HUES64 (cell line): ENCODE data around the gene WDR48.
A peak's percentile ranks its signal among the peaks of the same experiment; 100 is the strongest.

Experiments
- H3K27ac ChIP-seq: 2 replicates; pipeline ENCODE4 v1.7.0; 2013; ENCODE audit warnings: low read depth, low read length, inconsistent platforms
- H3K27me3 ChIP-seq: 2 replicates; pipeline ENCODE4 v1.6.1; 2013; ENCODE audit warnings: mild to moderate bottlenecking, low read length; ENCODE audit not compliant: insufficient read depth
- H3K36me3 ChIP-seq: 2 replicates; pipeline ENCODE4 v1.6.1; 2013; ENCODE audit warnings: mild to moderate bottlenecking, low read length; ENCODE audit not compliant: insufficient read depth
- H3K4me1 ChIP-seq: 2 replicates; pipeline ENCODE4 v1.6.1; 2013; ENCODE audit warnings: mild to moderate bottlenecking, low read length, moderate library complexity; ENCODE audit not compliant: insufficient read depth
- H3K4me3 ChIP-seq: 2 replicates; pipeline ENCODE4 v1.5.1; 2013; ENCODE audit warnings: mild to moderate bottlenecking, low read length, moderate library complexity
- H3K9ac ChIP-seq: 2 replicates; pipeline ENCODE4 v1.6.1; 2013; ENCODE audit warnings: mild to moderate bottlenecking, low read depth, low read length
- H3K9me3 ChIP-seq: 2 replicates; pipeline ENCODE4 v1.6.1; 2013; ENCODE audit warnings: low read depth, low read length; ENCODE audit not compliant: insufficient read depth
- WGBS: fragments of 150-250, 120-280 bp; methylation state at CpG from one replicate; pipeline ENCODE4 v1.1.7; 2013; ENCODE audit warnings: missing lambda C conversion rate; 5-methylcytosine and 5-hydroxymethylcytosine counted together

WDR48 gene

DNA sequence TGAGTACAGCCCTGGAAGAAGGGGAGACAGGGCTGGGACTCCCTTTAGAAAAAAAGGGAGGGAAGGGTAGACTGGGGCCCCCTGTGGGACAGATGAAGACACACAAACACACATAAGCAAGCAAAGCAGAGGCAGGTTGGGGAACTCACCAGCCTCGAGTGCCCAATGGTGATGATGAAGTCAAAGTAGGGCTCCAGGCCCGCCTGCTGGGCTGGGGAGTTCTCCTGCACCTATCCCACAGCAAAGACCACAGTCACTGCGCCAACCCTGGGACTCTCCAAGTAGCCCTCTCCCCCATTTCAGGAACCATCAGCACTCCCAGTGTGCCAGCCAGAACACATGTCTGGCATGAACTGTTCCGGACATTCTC is 51.5 kb downstream of the WDR48 start:
- no peak overlapping the region for H3K9ac ChIP-seq
- no peak overlapping the region for H3K4me3 ChIP-seq
- no peak overlapping the region for H3K27ac ChIP-seq
- 82% methylated on average over 4 of the region's 4 CpGs for WGBS
- no peaks in the 10 kb centered on the region for H3K9me3 ChIP-seq
- peaks cover 14% of the 10 kb centered on the region for H3K36me3 ChIP-seq
- peaks cover 3% of the 10 kb centered on the region; the same call in 1 of the 2 replicates for H3K4me1 ChIP-seq
- peaks cover 7% of the 10 kb centered on the region; the same call in 1 of the 2 replicates for H3K27me3 ChIP-seq

GRCh38 chr3:39103791-39104552 is 52.2 kb downstream of the WDR48 start:
- Histone ChIP-seq H3K27me3 (peaks cover 12% of the 10 kb centered on the region; the same call in 1 of the 2 replicates), H3K9ac (no peak overlapping the region), H3K27ac (no peak overlapping the region)

DNA sequence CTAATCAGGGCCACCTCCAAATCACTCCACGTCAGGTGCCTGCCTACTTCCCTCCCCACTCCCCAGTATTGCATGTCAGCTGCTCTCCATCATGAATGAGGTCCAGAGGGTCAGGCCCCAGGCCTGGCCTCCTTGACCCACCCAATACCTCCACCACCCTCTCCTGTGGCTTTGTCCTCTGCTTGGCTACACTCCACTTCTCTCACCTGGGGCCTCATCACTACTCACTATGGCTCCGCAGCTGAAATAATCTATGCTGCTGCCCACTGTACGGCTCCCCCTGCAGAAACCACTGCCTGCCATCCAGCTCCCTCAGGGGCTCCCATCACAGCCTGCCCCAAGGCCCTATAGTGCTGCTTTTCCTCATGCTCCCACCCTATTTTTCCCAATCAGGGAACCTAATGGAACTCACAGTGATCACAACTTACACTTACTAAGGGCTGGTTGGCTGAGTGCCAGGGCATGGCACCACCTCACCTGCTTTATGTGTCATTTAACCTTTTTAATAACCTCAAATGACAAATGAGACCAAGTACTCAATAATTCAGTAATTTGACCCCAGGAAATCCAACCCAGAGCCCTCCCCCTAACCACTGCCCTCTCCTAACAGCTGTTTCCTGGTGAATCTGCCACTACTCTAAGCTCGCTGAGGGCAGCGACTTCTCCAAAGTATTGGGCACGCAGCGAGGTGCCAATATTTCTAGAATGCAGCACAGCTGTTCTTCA is 53.3 kb downstream of the WDR48 start:
- Histone ChIP-seq H3K9ac (no peak overlapping the region), H3K9me3 (no peaks in the 10 kb centered on the region), H3K4me1 (peaks cover 4% of the 10 kb centered on the region; the same call in 1 of the 2 replicates), H3K27me3 (peaks cover 12% of the 10 kb centered on the region; the same call in 1 of the 2 replicates), H3K4me3 (no peak overlapping the region), H3K27ac (no peak overlapping the region), H3K36me3 (no peaks in the 10 kb centered on the region; the same call in 1 of the 2 replicates)
- WGBS, result 89% methylated on average over 7 of the region's 7 CpGs

More at GRCh38 chr3:39103791-39104552, 52.2 kb downstream of the WDR48 start:
- H3K36me3 ChIP-seq, result peaks cover 7% of the 10 kb centered on the region
- H3K9me3 ChIP-seq, result no peaks in the 10 kb centered on the region
- 90% methylated on average over 6 of the region's 6 CpGs for WGBS
- no peak overlapping the region for H3K4me3 ChIP-seq
- peaks cover 4% of the 10 kb centered on the region; the same call in 1 of the 2 replicates for H3K4me1 ChIP-seq

DNA sequence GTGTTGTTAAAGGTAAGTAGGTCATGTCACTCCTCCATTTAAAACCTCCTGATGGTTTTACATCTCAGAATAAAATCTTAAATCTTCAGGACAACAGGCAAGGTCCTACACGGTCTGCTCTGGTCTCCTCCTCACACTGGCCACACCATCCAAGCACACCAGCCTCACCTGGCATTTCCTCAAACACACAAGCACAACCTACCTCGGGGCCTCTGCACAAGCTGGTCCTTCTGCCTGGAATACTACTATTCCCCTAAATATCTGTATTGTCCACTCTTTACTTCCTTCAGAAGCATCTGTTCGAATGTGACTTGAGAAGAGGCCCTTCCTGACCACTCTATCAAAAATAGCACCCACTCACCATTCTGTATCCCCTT is 53.9 kb downstream of the WDR48 start:
- Histone ChIP-seq H3K27ac (no peak overlapping the region), H3K9me3 (no peaks in the 10 kb centered on the region), H3K36me3 (no peaks in the 10 kb centered on the region; the same call in 1 of the 2 replicates), H3K4me3 (peak overlapping the region; percentile 88; the same call in 1 of the 2 replicates), H3K4me1 (peaks cover 4% of the 10 kb centered on the region; the same call in 1 of the 2 replicates), H3K27me3 (peaks cover 12% of the 10 kb centered on the region; the same call in 1 of the 2 replicates), H3K9ac (no peak overlapping the region)
- WGBS, result 89% methylated on average over 3 of the region's 3 CpGs

DNA sequence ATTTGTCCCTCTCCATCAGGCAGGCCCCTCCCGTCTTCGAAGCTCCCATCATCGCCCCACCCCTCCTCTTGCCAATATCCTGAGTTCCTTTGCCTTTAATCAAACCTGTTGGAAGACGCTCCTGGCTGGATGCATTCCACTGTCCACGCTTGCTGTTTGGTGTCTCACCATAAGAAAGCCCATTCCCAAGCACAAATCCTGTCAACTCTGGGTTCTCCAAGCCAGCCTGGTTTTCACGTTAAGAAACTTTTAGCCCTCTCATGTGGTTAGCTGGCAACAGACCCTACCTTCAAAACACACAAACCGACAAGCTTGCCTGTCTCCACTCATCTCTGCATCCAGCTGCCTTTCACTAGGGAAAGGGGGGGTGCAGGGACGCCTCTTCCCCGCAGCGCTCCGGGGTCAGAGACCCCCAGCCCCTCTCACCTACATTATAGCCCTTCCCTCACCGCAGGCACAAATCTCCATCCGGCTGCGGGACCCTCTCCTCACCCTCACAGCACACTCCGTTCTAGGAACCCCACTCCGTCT is 54.5 kb downstream of the WDR48 start:
- Histone ChIP-seq H3K9ac (peak overlapping the region; percentile 77), H3K36me3 (no peaks in the 10 kb centered on the region; the same call in 1 of the 2 replicates), H3K27ac (no peak overlapping the region), H3K9me3 (no peaks in the 10 kb centered on the region), H3K4me1 (peaks cover 4% of the 10 kb centered on the region; the same call in 1 of the 2 replicates), H3K27me3 (peaks cover 12% of the 10 kb centered on the region; the same call in 1 of the 2 replicates), H3K4me3 (peak overlapping the region; percentile 88)
- WGBS, result 7% methylated on average over 16 of the region's 16 CpGs

DNA sequence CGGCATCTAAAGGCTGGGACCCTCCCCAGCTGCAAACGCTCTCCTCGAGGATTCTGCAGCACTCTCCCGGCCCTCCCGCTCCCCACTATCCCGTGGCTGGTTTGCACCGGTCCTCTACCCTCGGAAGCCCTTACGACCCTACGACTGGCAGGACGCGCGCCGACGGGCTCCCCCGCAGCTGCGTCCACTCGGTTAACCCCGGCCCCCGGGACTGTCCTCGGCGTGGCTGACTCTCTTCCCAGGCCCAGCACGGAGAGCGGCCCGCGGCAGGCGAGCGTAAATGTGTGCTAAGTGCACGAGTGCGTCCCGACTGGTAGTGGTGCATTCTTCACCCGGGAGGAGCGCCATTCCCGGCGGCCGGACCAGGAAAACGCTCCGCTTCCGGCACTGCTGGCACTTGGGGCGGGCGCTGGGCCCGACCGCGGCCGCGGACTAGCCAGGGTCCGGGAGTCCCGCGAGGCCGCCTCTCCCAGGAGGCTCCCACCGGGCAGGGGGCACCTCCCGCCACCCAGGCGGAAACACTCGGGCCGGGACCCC is 55.1 kb downstream of the WDR48 start:
- under 1% methylated on average over 55 of the region's 55 CpGs for WGBS
- H3K4me3 ChIP-seq, result peak overlapping the region; percentile 88

DNA sequence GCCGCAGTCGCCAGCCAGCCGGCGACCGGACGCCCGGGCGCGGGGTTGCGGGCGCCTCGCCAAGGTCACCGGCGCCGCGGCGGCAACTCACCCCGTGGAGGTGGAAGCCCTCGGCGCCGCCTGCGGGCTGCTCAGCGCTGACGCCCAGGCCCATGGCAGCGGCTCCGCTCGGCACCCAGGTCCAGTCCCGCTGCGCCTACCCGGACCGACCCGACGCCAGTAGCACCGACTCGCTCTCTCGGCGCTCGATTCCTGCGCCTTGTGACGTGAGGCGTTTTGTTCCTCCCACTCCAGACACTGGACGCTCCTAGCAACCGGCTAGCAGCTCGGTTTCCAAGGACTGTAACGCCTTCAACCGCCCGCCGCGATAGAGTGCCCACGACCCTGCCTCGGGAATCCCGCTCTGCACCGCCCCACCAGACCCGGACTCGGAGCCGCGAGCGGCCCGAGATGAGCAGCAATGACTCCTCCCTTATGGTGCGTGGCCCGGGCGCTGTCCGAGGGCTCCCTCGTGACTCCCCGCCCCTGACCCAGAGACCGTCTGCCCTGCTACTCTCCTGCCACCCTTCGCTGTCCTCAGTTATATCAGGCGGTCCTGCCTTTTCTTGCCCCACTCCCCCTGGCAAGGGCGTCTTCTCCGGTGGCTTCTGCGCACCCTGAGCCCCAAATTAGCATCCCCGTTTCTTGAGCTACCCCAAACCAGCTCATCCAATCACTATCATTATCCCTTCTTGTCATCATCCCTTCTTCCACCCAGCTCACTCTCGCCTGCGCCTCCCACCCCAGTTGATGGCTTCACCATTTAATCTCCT is 55.8 kb downstream of the WDR48 start, which contains the start of the genes GORASP1 and TTC21A:
TSS of gene GORASP1 (minus strand) at position 240 of the 812 bp plus-strand sequence. CDS start at position 154, 86 bp downstream.
TSS of gene TTC21A (plus strand) at position 293 of the 812 bp plus-strand sequence. CDS start at position 451, 158 bp downstream.
- Histone ChIP-seq H3K27ac (no peak within 1 kb of the TSS; the same call in 1 of the 2 replicates), H3K4me3 (peak within 1 kb of the TSS; percentile 88), H3K27me3 (peaks cover 12% of the 10 kb centered on the region; the same call in 1 of the 2 replicates), H3K9ac (peak within 1 kb of the TSS; percentile 77), H3K9me3 (no peaks in the 10 kb centered on the region), H3K4me1 (peaks cover 4% of the 10 kb centered on the region; the same call in 1 of the 2 replicates), H3K36me3 (no peaks in the 10 kb centered on the region)
- WGBS, result under 1% methylated on average over 74 of the region's 74 CpGs

More for the DNA sequence above, 55.1 kb downstream of the WDR48 start:
- H3K27me3 ChIP-seq, result peaks cover 12% of the 10 kb centered on the region; the same call in 1 of the 2 replicates
- peaks cover 4% of the 10 kb centered on the region; the same call in 1 of the 2 replicates for H3K4me1 ChIP-seq
- H3K36me3 ChIP-seq, result no peaks in the 10 kb centered on the region; the same call in 1 of the 2 replicates
- H3K27ac ChIP-seq, result no peak overlapping the region; the same call in 1 of the 2 replicates
- H3K9ac ChIP-seq, result peak overlapping the region; percentile 77
- H3K9me3 ChIP-seq, result no peaks in the 10 kb centered on the region

GRCh38 chr3:39108200-39108710 is 56.4 kb downstream of the WDR48 start:
- peaks cover 12% of the 10 kb centered on the region; the same call in 1 of the 2 replicates for H3K27me3 ChIP-seq
- peak overlapping the region; percentile 88 for H3K4me3 ChIP-seq
- H3K27ac ChIP-seq, result no peak overlapping the region
- peaks cover 4% of the 10 kb centered on the region; the same call in 1 of the 2 replicates for H3K4me1 ChIP-seq
- 65% methylated on average over 2 of the region's 2 CpGs for WGBS
- H3K9ac ChIP-seq, result peak overlapping the region; percentile 77; the same call in 1 of the 2 replicates
- H3K9me3 ChIP-seq, result no peaks in the 10 kb centered on the region
- no peaks in the 10 kb centered on the region for H3K36me3 ChIP-seq

- H3K9ac ChIP-seq, result no peak overlapping the region
- H3K4me1 ChIP-seq, result peaks cover 4% of the 10 kb centered on the region; the same call in 1 of the 2 replicates
- H3K27ac ChIP-seq, result no peak overlapping the region
- no peak overlapping the region for H3K4me3 ChIP-seq
- 83% methylated on average over 5 of the region's 5 CpGs for WGBS
- H3K36me3 ChIP-seq, result no peaks in the 10 kb centered on the region
- peaks cover 12% of the 10 kb centered on the region; the same call in 1 of the 2 replicates for H3K27me3 ChIP-seq
- H3K9me3 ChIP-seq, result no peaks in the 10 kb centered on the region
Measured at GRCh38 chr3:39109086-39109485, 57.3 kb downstream of the WDR48 start.
